ENCODE data around the gene TMEM81.

Gene TMEM81

GRCh38 chr1:205084360-205084759 is at the start of gene TMEM81:
Gene TMEM81, minus strand, starts transcription at chr1:205084460. Its CDS starts 140 bp downstream, at chr1:205084320.
- no peak for DNase-seq

GRCh38 chr1:205133287-205133686 is 49.0 kb upstream of the TMEM81 start:
- no peak for DNase-seq

- no peak for DNase-seq
Measured at GRCh38 chr1:205129447-205130029, 45.3 kb upstream of the TMEM81 start.

GRCh38 chr1:205128050-205128449 is 43.8 kb upstream of the TMEM81 start:
- no peak for DNase-seq

- no peak for DNase-seq
Measured at GRCh38 chr1:205127646-205128045, 43.4 kb upstream of the TMEM81 start.

- DNase-seq = no peak
Measured at GRCh38 chr1:205124726-205125125, 40.5 kb upstream of the TMEM81 start.

GRCh38 chr1:205122489-205122882 is 38.2 kb upstream of the TMEM81 start:
- no peak for DNase-seq

GRCh38 chr1:205121660-205122488 is 37.6 kb upstream of the TMEM81 start, which contains the start of gene RBBP5:
Gene RBBP5, minus strand, starts transcription at chr1:205121978. Its CDS starts 105 bp downstream, at chr1:205121873.
- peak; percentile 98 for DNase-seq

GRCh38 chr1:205118752-205119151 is 34.5 kb upstream of the TMEM81 start:
- DNase-seq = no peak

- no peak for DNase-seq
Measured at GRCh38 chr1:205111354-205111753, 27.1 kb upstream of the TMEM81 start.

GRCh38 chr1:205109711-205110110 is 25.5 kb upstream of the TMEM81 start:
- DNase-seq = no peak

GRCh38 chr1:205109269-205109668 is 25.0 kb upstream of the TMEM81 start:
- DNase-seq = no peak

GRCh38 chr1:205108464-205108863 is 24.2 kb upstream of the TMEM81 start:
- no peak for DNase-seq

- no peak for DNase-seq
Measured at GRCh38 chr1:205107327-205107726, 23.1 kb upstream of the TMEM81 start.

GRCh38 chr1:205102404-205102803 is 18.1 kb upstream of the TMEM81 start:
- no peak for DNase-seq

GRCh38 chr1:205098242-205098641 is 14.0 kb upstream of the TMEM81 start:
- no peak for DNase-seq

- no peak for DNase-seq
Measured at GRCh38 chr1:205095422-205095821, 11.2 kb upstream of the TMEM81 start.

GRCh38 chr1:205091043-205091740 is 6.9 kb upstream of the TMEM81 start:
- no peak for DNase-seq

- peak; percentile 47 for DNase-seq
Measured at GRCh38 chr1:205088341-205088740, 4.1 kb upstream of the TMEM81 start.

- no peak for DNase-seq
Measured at GRCh38 chr1:205082431-205082830, 1.8 kb downstream of the TMEM81 start.

GRCh38 chr1:205077934-205078311 is 6.3 kb downstream of the TMEM81 start:
- peak; percentile 30 for DNase-seq

GRCh38 chr1:205077158-205077933 is 6.9 kb downstream of the TMEM81 start:
- peak; percentile 8 for DNase-seq

GRCh38 chr1:205076245-205076761 is 8.0 kb downstream of the TMEM81 start:
- no peak for DNase-seq

All from fibroblast of skin of right biceps (primary cell).